LNCaP clone FGC (cell line): ENCODE measurements around the gene SIGLEC8.

Experiments
- DNase-seq: peaks from one replicate; pipeline ENCODE4 v3.0.0-alpha.2; 2011; ENCODE audit warnings: low read depth
- H3K4me3 ChIP-seq: 2 replicates; pipeline ENCODE4 v1.5.1; 2011; ENCODE audit warnings: mild to moderate bottlenecking, low read depth, low read length, control low read depth
- TF ChIP-seq, protein P1 (sequence below): IDR thresholded peaks from 2 replicates; pipeline ENCODE4 v1.5.1; 2012; ENCODE audit warnings: mild to moderate bottlenecking; ENCODE audit not compliant: control insufficient read depth, insufficient read depth; ENCODE audit errors: extremely low read depth

The SIGLEC8 gene

DNA sequence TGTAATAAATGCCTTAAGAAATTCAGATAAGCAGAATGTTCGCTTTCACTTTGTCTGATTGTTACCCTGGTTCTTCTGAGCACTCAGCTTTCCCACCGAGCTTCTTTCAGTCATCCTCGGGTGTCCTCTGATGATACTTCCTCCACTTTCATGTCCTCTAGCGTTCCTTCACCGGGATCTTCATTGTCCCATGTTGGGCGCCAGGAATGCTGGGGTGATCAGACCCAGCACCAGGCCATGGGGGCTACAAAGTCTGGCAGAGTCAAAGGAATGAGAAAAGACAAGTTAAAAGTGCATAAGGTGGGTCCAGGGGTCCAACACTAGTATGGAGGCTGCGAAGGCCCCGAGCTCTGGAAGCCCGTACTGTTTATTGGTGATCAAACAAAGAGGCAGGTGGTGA is 56.1 kb downstream of the SIGLEC8 start:
- DNase-seq, result no peak
- TF ChIP-seq, protein P1, sequence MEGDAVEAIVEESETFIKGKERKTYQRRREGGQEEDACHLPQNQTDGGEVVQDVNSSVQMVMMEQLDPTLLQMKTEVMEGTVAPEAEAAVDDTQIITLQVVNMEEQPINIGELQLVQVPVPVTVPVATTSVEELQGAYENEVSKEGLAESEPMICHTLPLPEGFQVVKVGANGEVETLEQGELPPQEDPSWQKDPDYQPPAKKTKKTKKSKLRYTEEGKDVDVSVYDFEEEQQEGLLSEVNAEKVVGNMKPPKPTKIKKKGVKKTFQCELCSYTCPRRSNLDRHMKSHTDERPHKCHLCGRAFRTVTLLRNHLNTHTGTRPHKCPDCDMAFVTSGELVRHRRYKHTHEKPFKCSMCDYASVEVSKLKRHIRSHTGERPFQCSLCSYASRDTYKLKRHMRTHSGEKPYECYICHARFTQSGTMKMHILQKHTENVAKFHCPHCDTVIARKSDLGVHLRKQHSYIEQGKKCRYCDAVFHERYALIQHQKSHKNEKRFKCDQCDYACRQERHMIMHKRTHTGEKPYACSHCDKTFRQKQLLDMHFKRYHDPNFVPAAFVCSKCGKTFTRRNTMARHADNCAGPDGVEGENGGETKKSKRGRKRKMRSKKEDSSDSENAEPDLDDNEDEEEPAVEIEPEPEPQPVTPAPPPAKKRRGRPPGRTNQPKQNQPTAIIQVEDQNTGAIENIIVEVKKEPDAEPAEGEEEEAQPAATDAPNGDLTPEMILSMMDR, result no peak
- H3K4me3 ChIP-seq, result no peak overlapping the region
